H9 (cell line): ENCODE measurements around the gene SPECC1L. TPM values are rescaled to one million over a fixed set of nuclear protein-coding genes. Genes with fewer than 3 reads are reported as not detected.

Experiments
- DNase-seq: peaks from one replicate; pipeline ENCODE4 v3.0.0-alpha.2; 2017
- H2AFZ ChIP-seq: one replicate; pipeline ENCODE4 v1.6.1; 2013; ENCODE audit warnings: mild to moderate bottlenecking, low read length, control low read depth, moderate library complexity
- H2AK5ac ChIP-seq: 2 replicates; pipeline ENCODE4 v1.6.1; 2013; ENCODE audit warnings: low read length, control low read depth, mixed read lengths; ENCODE audit not compliant: insufficient read length
- H2BK120ac ChIP-seq: one replicate; pipeline ENCODE4 v1.6.1; 2013; ENCODE audit warnings: low read depth, mild to moderate bottlenecking, low read length, control low read depth, inconsistent platforms; ENCODE audit not compliant: poor library complexity, severe bottlenecking
- H2BK12ac ChIP-seq: 2 replicates; pipeline ENCODE4 v1.6.1; 2013; ENCODE audit warnings: low read length, control low read depth, mixed read lengths, low read depth; ENCODE audit not compliant: insufficient read length
- H2BK15ac ChIP-seq: 2 replicates; pipeline ENCODE4 v1.6.1; 2013; ENCODE audit warnings: low read depth, low read length, control low read depth
- H2BK20ac ChIP-seq: one replicate; pipeline ENCODE4 v1.6.1; 2013; ENCODE audit warnings: low read depth, mild to moderate bottlenecking, low read length, control low read depth, inconsistent platforms; ENCODE audit not compliant: poor library complexity, severe bottlenecking
- H2BK5ac ChIP-seq: 2 replicates; pipeline ENCODE4 v1.6.1; 2013; ENCODE audit warnings: low read length, control low read depth, mixed read lengths; ENCODE audit not compliant: insufficient read length
- H3K14ac ChIP-seq: 2 replicates; pipeline ENCODE4 v1.6.1; 2013; ENCODE audit warnings: low read length, control low read depth; ENCODE audit not compliant: insufficient read depth
- H3K18ac ChIP-seq: 2 replicates; pipeline ENCODE4 v1.6.1; 2013; ENCODE audit warnings: low read depth, mild to moderate bottlenecking, mixed read lengths, low read length, control low read depth; ENCODE audit not compliant: insufficient read length
- H3K23ac ChIP-seq: 2 replicates; pipeline ENCODE4 v1.6.1; 2013; ENCODE audit warnings: low read length, control low read depth, mixed read lengths, low read depth; ENCODE audit not compliant: insufficient read length
- H3K23me2 ChIP-seq: 2 replicates; pipeline ENCODE4 v1.6.1; 2013; ENCODE audit warnings: low read depth, mild to moderate bottlenecking, mixed read lengths, low read length, control low read depth; ENCODE audit not compliant: insufficient read length, poor library complexity, severe bottlenecking
- H3K27ac ChIP-seq: 2 replicates; pipeline ENCODE4 v1.5.1; 2013; ENCODE audit warnings: low read length, control low read depth, mixed read lengths, low read depth; ENCODE audit not compliant: insufficient read length
- H3K27me3 ChIP-seq: 2 replicates; pipeline ENCODE4 v1.6.1; 2013; ENCODE audit warnings: low read length, control low read depth, inconsistent platforms; ENCODE audit not compliant: insufficient read depth
- H3K4ac ChIP-seq: 2 replicates; pipeline ENCODE4 v1.6.1; 2013; ENCODE audit warnings: low read depth, mild to moderate bottlenecking, control low read depth, inconsistent platforms, low read length, moderate library complexity
- H3K4me1 ChIP-seq: 2 replicates; pipeline ENCODE4 v1.6.1; 2013; ENCODE audit warnings: low read length, control low read depth, inconsistent platforms; ENCODE audit not compliant: insufficient read depth
- H3K4me2 ChIP-seq: 2 replicates; pipeline ENCODE4 v1.6.1; 2013; ENCODE audit warnings: low read length, control low read depth, mixed read lengths; ENCODE audit not compliant: insufficient read length, insufficient read depth
- H3K56ac ChIP-seq: 2 replicates; pipeline ENCODE4 v1.6.1; 2013; ENCODE audit warnings: low read depth, mild to moderate bottlenecking, mixed read lengths, low read length, control low read depth; ENCODE audit not compliant: insufficient read length
- H3K79me1 ChIP-seq: 2 replicates; pipeline ENCODE4 v1.6.1; 2013; ENCODE audit warnings: low read depth, mild to moderate bottlenecking, moderate library complexity, low read length, control low read depth, inconsistent platforms; ENCODE audit not compliant: insufficient read depth, poor library complexity, severe bottlenecking
- H3K79me2 ChIP-seq: 2 replicates; pipeline ENCODE4 v1.6.1; 2013; ENCODE audit warnings: low read length, control low read depth, inconsistent platforms; ENCODE audit not compliant: insufficient read depth
- H3K9ac ChIP-seq: 2 replicates; pipeline ENCODE4 v1.6.1; 2013; ENCODE audit warnings: low read length, control low read depth, mixed read lengths; ENCODE audit not compliant: insufficient read length; ENCODE audit errors: extremely low read depth
- H3K9me3 ChIP-seq: one replicate; pipeline ENCODE4 v1.6.1; 2013; ENCODE audit warnings: low read depth, low read length, inconsistent platforms; ENCODE audit not compliant: control insufficient read depth
- H3T11ph ChIP-seq: one replicate; pipeline ENCODE4 v1.6.1; 2013; ENCODE audit warnings: mild to moderate bottlenecking, low read length, control low read depth, inconsistent platforms
- H4K20me1 ChIP-seq: one replicate; pipeline ENCODE4 v1.6.1; 2013; ENCODE audit not compliant: control insufficient read depth, insufficient read length, insufficient read depth
- H4K5ac ChIP-seq: 2 replicates; pipeline ENCODE4 v1.6.1; 2013; ENCODE audit warnings: low read depth, mild to moderate bottlenecking, mixed read lengths, low read length, control low read depth; ENCODE audit not compliant: insufficient read length
- H4K8ac ChIP-seq: replicated peaks from 2 replicates; pipeline ENCODE4 v1.6.1; 2013; ENCODE audit warnings: low read length, control low read depth, mixed read lengths, low read depth; ENCODE audit not compliant: insufficient read length
- H4K91ac ChIP-seq: 2 replicates; pipeline ENCODE4 v1.6.1; 2013; ENCODE audit warnings: low read depth, mild to moderate bottlenecking, moderate library complexity, mixed read lengths, low read length, control low read depth; ENCODE audit not compliant: insufficient read length
- H3K27ac Mint-ChIP-seq, 3 experiments: 2 replicates in 2 of 3; 3 replicates in 1 of 3; pipeline ENCODE4 v1.8.0; 2020 to 2021; ENCODE audit warnings: mixed read lengths in 3 of 3, mild to moderate bottlenecking in 1 of 3, moderate library complexity in 1 of 3
- H3K27me3 Mint-ChIP-seq: 2 replicates; pipeline ENCODE4 v1.8.0; 2021; ENCODE audit warnings: low read depth, mild to moderate bottlenecking, moderate library complexity, mixed read lengths
- H3K36me3 Mint-ChIP-seq, 3 experiments: 2 replicates in 2 of 3; 3 replicates in 1 of 3; pipeline ENCODE4 v1.8.0; 2020 to 2021; ENCODE audit warnings: low read depth in 3 of 3, mixed read lengths in 3 of 3; ENCODE audit not compliant: insufficient read depth in 1 of 3
- H3K4me1 Mint-ChIP-seq, 2 experiments: 2 replicates each; pipeline ENCODE4 v1.8.0; 2020; ENCODE audit warnings: mixed read lengths in 2 of 2
- H3K4me3 Mint-ChIP-seq, 2 experiments: 2 replicates in 1 of 2; 3 replicates in 1 of 2; pipeline ENCODE4 v1.8.0; 2020 to 2021; ENCODE audit warnings: mild to moderate bottlenecking in 2 of 2, mixed read lengths in 2 of 2, moderate library complexity in 1 of 2
- H3K9me3 Mint-ChIP-seq, 2 experiments: 2 replicates in 1 of 2; 3 replicates in 1 of 2; pipeline ENCODE4 v1.8.0; 2020; ENCODE audit warnings: mild to moderate bottlenecking in 2 of 2, mixed read lengths in 2 of 2, moderate library complexity in 1 of 2
- WGBS: extraction: QIAGEN DNeasy Blood & Tissue Kit; methylation state at CpG from one replicate; pipeline ENCODE4 v1.1.7; 2013; ENCODE audit warnings: missing lambda C conversion rate, low lambda C conversion rate, mixed read lengths; ENCODE audit not compliant: insufficient read length; ENCODE audit errors: extremely low coverage; 5-methylcytosine and 5-hydroxymethylcytosine counted together
- total RNA-seq: library from RNA; stranded (reverse); gene quantifications from 2 replicates; pipeline ENCODE4 v1.2.1, GENCODE V29; 2021
- TF ChIP-seq, protein P1 (sequence below): fragments of 200-600 bp; sonication (generic); conservative IDR thresholded peaks from 3 replicates; pipeline ENCODE4 v1.8.0; 2021; ENCODE audit warnings: antibody characterized with exemption, mild to moderate bottlenecking

Gene SPECC1L
- total RNA-seq, 1 experiment from 2014 or later: 57.1 TPM

DNA sequence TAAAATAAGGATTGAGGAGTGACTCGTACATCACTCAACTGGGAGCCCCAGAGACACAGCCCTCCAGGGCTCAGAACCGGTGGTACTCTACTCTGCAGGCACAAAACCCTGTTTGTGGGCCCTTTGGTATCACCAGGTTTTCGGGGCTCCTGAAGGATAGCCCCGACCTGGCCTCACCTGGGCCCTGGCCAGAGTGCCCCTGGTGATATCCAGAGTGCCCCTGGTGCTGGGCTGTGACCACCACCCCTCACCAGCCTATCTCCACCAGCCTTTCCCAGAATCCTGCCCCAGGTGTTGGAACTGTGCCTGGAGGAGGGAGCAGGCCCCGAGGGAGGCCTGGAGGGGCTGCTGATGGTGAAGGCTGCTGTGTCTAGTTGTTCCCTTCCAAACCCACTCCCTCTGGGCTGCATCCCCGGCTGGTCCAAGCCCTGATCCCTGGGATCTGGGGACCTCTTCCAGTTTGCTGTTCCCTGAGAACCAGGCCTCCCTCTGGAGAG lies 23.6 kb upstream of the SPECC1L start:
- H2BK5ac ChIP-seq: no peak overlapping the region
- no peak overlapping the region for H4K8ac ChIP-seq
- Mint-ChIP-seq H3K36me3 (no peaks in the 10 kb centered on the region), H3K27me3 (no peaks in the 10 kb centered on the region), H3K9me3 (no peaks in the 10 kb centered on the region), H3K4me3 (no peak overlapping the region), H3K4me1 (peaks cover 14 to 24% of the 10 kb centered on the region in 2 experiments), H3K27ac (no peak overlapping the region; a peak in 1 of 7 replicates)
- H3K23me2 ChIP-seq: no peaks in the 10 kb centered on the region
- TF ChIP-seq, protein P1, sequence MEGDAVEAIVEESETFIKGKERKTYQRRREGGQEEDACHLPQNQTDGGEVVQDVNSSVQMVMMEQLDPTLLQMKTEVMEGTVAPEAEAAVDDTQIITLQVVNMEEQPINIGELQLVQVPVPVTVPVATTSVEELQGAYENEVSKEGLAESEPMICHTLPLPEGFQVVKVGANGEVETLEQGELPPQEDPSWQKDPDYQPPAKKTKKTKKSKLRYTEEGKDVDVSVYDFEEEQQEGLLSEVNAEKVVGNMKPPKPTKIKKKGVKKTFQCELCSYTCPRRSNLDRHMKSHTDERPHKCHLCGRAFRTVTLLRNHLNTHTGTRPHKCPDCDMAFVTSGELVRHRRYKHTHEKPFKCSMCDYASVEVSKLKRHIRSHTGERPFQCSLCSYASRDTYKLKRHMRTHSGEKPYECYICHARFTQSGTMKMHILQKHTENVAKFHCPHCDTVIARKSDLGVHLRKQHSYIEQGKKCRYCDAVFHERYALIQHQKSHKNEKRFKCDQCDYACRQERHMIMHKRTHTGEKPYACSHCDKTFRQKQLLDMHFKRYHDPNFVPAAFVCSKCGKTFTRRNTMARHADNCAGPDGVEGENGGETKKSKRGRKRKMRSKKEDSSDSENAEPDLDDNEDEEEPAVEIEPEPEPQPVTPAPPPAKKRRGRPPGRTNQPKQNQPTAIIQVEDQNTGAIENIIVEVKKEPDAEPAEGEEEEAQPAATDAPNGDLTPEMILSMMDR: no peak
- H3K9me3 ChIP-seq: no peaks in the 10 kb centered on the region
- no peak overlapping the region for H3T11ph ChIP-seq
- WGBS: no CpG with 5 or more reads among the region's 6 CpGs
- no peak overlapping the region for H3K27ac ChIP-seq
- no peak overlapping the region for H3K9ac ChIP-seq
- H2AK5ac ChIP-seq: no peak overlapping the region
- H4K91ac ChIP-seq: no peak overlapping the region
- H3K79me2 ChIP-seq: no peaks in the 10 kb centered on the region
- no peaks in the 10 kb centered on the region for H4K20me1 ChIP-seq
- no peaks in the 10 kb centered on the region for H3K79me1 ChIP-seq
- H2BK15ac ChIP-seq: no peak overlapping the region
- no peak overlapping the region for H2BK12ac ChIP-seq
- no peak overlapping the region for H2BK20ac ChIP-seq
- no peak overlapping the region for H2BK120ac ChIP-seq
- H3K18ac ChIP-seq: no peak overlapping the region
- no peak overlapping the region for H4K5ac ChIP-seq
- no peak overlapping the region for H2AFZ ChIP-seq
- DNase-seq: no peak
- H3K14ac ChIP-seq: no peak overlapping the region
- H3K4me2 ChIP-seq: no peak overlapping the region
- no peaks in the 10 kb centered on the region for H3K4me1 ChIP-seq
- no peak overlapping the region for H3K23ac ChIP-seq
- no peaks in the 10 kb centered on the region for H3K27me3 ChIP-seq
- no peak overlapping the region for H3K56ac ChIP-seq
- H3K4ac ChIP-seq: no peak overlapping the region
